SK-N-SH (cell line): Measurements from ENCODE around the gene NIPA2.

Experiments used
- ELF1 ChIP-seq: IDR thresholded peaks from 2 replicates; pipeline ENCODE4 v1.4.0; 2012
- EZH2phosphoT487 ChIP-seq: fragments of 200-600 bp; sonication (generic); IDR thresholded peaks from 2 replicates; pipeline ENCODE4 v1.6.1; 2017; ENCODE audit warnings: low read depth, mixed run types, mild to moderate bottlenecking, antibody characterized with exemption, moderate library complexity, borderline replicate concordance
- FOXM1 ChIP-seq: IDR thresholded peaks from 2 replicates; pipeline ENCODE4 v1.4.0; 2012; ENCODE audit warnings: low read depth, mild to moderate bottlenecking
- MEF2A ChIP-seq: IDR thresholded peaks from 2 replicates; pipeline ENCODE4 v1.4.0; 2012; ENCODE audit warnings: low read depth, borderline replicate concordance
- NFIC ChIP-seq: IDR thresholded peaks from 2 replicates; pipeline ENCODE4 v1.4.0; 2012; ENCODE audit warnings: borderline replicate concordance
- POLR2AphosphoS5 ChIP-seq: IDR thresholded peaks from 2 replicates; pipeline ENCODE4 v1.6.1; 2012; ENCODE audit warnings: low read depth, low read length
- RAD21 ChIP-seq: IDR thresholded peaks from 2 replicates; pipeline ENCODE4 v1.6.1; 2012; ENCODE audit warnings: mild to moderate bottlenecking, low read length
- RFX5 ChIP-seq: IDR thresholded peaks from 2 replicates; pipeline ENCODE4 v1.6.1; 2012; ENCODE audit warnings: mild to moderate bottlenecking, improper control_type of control experiment, low read length
- SIN3A ChIP-seq: IDR thresholded peaks from 2 replicates; pipeline ENCODE4 v1.6.1; 2012; ENCODE audit warnings: low read depth, mild to moderate bottlenecking, low read length, moderate library complexity, borderline replicate concordance
- TAF1 ChIP-seq: IDR thresholded peaks from 2 replicates; pipeline ENCODE4 v1.6.1; 2012; ENCODE audit warnings: low read depth, mild to moderate bottlenecking, low read length, moderate library complexity, borderline replicate concordance
- YY1 ChIP-seq: IDR thresholded peaks from 2 replicates; pipeline ENCODE4 v1.4.0; 2012; ENCODE audit warnings: low read depth, mild to moderate bottlenecking
- TF ChIP-seq, protein P1 (sequence below): fragments of 200-600 bp; sonication (generic); IDR thresholded peaks from 2 replicates; pipeline ENCODE4 v1.6.1; 2017; ENCODE audit warnings: antibody characterized with exemption, mild to moderate bottlenecking, moderate library complexity
- TF ChIP-seq, protein P2 (sequence below): IDR thresholded peaks from 2 replicates; pipeline ENCODE4 v1.6.1; 2012; ENCODE audit warnings: mild to moderate bottlenecking, low read depth, low read length, moderate library complexity
- TF ChIP-seq, protein P3 (sequence below): IDR thresholded peaks from 2 replicates; pipeline ENCODE4; 2012

DNA sequence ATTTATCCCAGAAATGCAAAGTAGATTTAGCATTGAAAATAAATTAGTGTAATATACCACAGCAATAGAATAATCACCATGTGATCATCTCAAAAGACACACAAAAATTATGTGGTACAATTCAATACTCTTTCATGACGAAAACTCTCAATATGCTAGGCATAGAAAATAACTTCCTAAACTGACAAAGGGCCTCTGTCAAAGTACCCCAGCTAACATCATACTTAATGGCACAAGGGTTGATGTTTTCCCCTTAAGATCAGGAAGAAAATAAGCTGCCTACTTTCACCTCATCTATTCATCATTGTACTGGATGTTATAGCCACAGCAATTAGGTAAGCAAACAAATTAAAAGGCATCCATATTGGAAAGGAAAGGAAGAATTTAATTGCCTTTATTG is 22.7 kb upstream of the NIPA2 start:
- TF ChIP-seq TAF1 (no peak), RFX5 (no peak), FOXM1 (no peak), NFIC (no peak), ELF1 (no peak), YY1 (no peak), MEF2A (no peak), RAD21 (no peak), EZH2phosphoT487 (no peak), POLR2AphosphoS5 (no peak), SIN3A (no peak)
- TF ChIP-seq, protein P1, sequence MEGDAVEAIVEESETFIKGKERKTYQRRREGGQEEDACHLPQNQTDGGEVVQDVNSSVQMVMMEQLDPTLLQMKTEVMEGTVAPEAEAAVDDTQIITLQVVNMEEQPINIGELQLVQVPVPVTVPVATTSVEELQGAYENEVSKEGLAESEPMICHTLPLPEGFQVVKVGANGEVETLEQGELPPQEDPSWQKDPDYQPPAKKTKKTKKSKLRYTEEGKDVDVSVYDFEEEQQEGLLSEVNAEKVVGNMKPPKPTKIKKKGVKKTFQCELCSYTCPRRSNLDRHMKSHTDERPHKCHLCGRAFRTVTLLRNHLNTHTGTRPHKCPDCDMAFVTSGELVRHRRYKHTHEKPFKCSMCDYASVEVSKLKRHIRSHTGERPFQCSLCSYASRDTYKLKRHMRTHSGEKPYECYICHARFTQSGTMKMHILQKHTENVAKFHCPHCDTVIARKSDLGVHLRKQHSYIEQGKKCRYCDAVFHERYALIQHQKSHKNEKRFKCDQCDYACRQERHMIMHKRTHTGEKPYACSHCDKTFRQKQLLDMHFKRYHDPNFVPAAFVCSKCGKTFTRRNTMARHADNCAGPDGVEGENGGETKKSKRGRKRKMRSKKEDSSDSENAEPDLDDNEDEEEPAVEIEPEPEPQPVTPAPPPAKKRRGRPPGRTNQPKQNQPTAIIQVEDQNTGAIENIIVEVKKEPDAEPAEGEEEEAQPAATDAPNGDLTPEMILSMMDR: no peak
- TF ChIP-seq, protein P2, sequence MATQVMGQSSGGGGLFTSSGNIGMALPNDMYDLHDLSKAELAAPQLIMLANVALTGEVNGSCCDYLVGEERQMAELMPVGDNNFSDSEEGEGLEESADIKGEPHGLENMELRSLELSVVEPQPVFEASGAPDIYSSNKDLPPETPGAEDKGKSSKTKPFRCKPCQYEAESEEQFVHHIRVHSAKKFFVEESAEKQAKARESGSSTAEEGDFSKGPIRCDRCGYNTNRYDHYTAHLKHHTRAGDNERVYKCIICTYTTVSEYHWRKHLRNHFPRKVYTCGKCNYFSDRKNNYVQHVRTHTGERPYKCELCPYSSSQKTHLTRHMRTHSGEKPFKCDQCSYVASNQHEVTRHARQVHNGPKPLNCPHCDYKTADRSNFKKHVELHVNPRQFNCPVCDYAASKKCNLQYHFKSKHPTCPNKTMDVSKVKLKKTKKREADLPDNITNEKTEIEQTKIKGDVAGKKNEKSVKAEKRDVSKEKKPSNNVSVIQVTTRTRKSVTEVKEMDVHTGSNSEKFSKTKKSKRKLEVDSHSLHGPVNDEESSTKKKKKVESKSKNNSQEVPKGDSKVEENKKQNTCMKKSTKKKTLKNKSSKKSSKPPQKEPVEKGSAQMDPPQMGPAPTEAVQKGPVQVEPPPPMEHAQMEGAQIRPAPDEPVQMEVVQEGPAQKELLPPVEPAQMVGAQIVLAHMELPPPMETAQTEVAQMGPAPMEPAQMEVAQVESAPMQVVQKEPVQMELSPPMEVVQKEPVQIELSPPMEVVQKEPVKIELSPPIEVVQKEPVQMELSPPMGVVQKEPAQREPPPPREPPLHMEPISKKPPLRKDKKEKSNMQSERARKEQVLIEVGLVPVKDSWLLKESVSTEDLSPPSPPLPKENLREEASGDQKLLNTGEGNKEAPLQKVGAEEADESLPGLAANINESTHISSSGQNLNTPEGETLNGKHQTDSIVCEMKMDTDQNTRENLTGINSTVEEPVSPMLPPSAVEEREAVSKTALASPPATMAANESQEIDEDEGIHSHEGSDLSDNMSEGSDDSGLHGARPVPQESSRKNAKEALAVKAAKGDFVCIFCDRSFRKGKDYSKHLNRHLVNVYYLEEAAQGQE: no peak
- TF ChIP-seq, protein P3, sequence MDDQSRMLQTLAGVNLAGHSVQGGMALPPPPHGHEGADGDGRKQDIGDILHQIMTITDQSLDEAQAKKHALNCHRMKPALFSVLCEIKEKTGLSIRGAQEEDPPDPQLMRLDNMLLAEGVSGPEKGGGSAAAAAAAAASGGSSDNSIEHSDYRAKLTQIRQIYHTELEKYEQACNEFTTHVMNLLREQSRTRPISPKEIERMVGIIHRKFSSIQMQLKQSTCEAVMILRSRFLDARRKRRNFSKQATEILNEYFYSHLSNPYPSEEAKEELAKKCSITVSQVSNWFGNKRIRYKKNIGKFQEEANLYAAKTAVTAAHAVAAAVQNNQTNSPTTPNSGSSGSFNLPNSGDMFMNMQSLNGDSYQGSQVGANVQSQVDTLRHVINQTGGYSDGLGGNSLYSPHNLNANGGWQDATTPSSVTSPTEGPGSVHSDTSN: no peak
